Activated naive CD4-positive, alpha-beta T cell treated with anti-CD3 and anti-CD28 coated beads, Interleukin-2, amount 50 U/mL, for 72 hours (primary cell): ENCODE results near the gene COL11A2. TPM values are rescaled to one million over a fixed set of nuclear protein-coding genes. Genes with fewer than 3 reads are reported as not detected.

Experiments
- ATAC-seq, 2 donors: fragments of 150-1000 bp; cut with Tn5 transposase; 2 replicates each; pipeline ENCODE4 v1.10.0; 2021; ENCODE audit warnings: mild to moderate bottlenecking in 2 of 2, moderate library complexity in 2 of 2
- DNase-seq, 2 donors: peaks; one replicate each; pipeline ENCODE4 v3.0.0; 2021 to 2022; ENCODE audit warnings: low spot score in 2 of 2
- H3K27ac Mint-ChIP-seq, 2 donors: one replicate each; pipeline ENCODE4 v1.8.0; 2022; ENCODE audit warnings: mild to moderate bottlenecking in 2 of 2, mixed read lengths in 2 of 2
- H3K36me3 Mint-ChIP-seq, 2 donors: one replicate each; pipeline ENCODE4 v1.8.0; 2022; ENCODE audit warnings: mixed read lengths in 2 of 2
- H3K9me3 Mint-ChIP-seq, 2 donors: one replicate each; pipeline ENCODE4 v1.8.0; 2022; ENCODE audit warnings: mixed read lengths in 2 of 2
- total RNA-seq, 2 donors: library from RNA; stranded (reverse); gene quantifications; one replicate each; pipeline ENCODE4 v1.2.3, GENCODE V29; 2022

Gene COL11A2
- total RNA-seq, 2 donors from 2014 or later, result 1.8 to 4.6 TPM

- no peak for DNase-seq
- ATAC-seq, result no peak
- no peak overlapping the region for H3K27ac Mint-ChIP-seq
- H3K36me3 Mint-ChIP-seq, result no peaks in the 10 kb centered on the region
- H3K9me3 Mint-ChIP-seq, result no peaks in the 10 kb centered on the region
Measured at GRCh38 chr6:33170176-33171015, 21.9 kb downstream of the COL11A2 start.

GRCh38 chr6:33169291-33170175, 22.7 kb downstream of the COL11A2 start:
- H3K9me3 Mint-ChIP-seq, result no peaks in the 10 kb centered on the region
- H3K36me3 Mint-ChIP-seq, result no peaks in the 10 kb centered on the region
- DNase-seq, result no peak
- ATAC-seq, result no peak
- H3K27ac Mint-ChIP-seq, result peak overlapping the region in 1 of 2 donors; percentile 26

GRCh38 chr6:33168639-33169038, 23.6 kb downstream of the COL11A2 start:
- no peak for DNase-seq
- no peak for ATAC-seq
- H3K27ac Mint-ChIP-seq, result peak overlapping the region in 1 of 2 donors; percentile 58
- no peaks in the 10 kb centered on the region for H3K9me3 Mint-ChIP-seq
- H3K36me3 Mint-ChIP-seq, result no peaks in the 10 kb centered on the region

GRCh38 chr6:33168284-33168601, 24.0 kb downstream of the COL11A2 start:
- H3K9me3 Mint-ChIP-seq, result no peaks in the 10 kb centered on the region
- no peaks in the 10 kb centered on the region for H3K36me3 Mint-ChIP-seq
- peak in 1 of 2 donors; percentile 27 for ATAC-seq
- H3K27ac Mint-ChIP-seq, result peak overlapping the region in 1 of 2 donors; percentile 58
- DNase-seq, result no peak

GRCh38 chr6:33167374-33168283, 24.6 kb downstream of the COL11A2 start:
- ATAC-seq (no peak), DNase-seq (no peak)
- Mint-ChIP-seq H3K27ac (peak overlapping the region in 1 of 2 donors; percentile 58), H3K36me3 (no peaks in the 10 kb centered on the region), H3K9me3 (no peaks in the 10 kb centered on the region)

GRCh38 chr6:33166811-33167210, 25.5 kb downstream of the COL11A2 start:
- ATAC-seq (no peak), DNase-seq (peak in 1 of 2 donors; percentile 48)

GRCh38 chr6:33166363-33166762, 25.9 kb downstream of the COL11A2 start:
- DNase-seq (no peak), ATAC-seq (no peak)
- Mint-ChIP-seq H3K27ac (peak overlapping the region in 1 of 2 donors; percentile 66), H3K9me3 (no peaks in the 10 kb centered on the region), H3K36me3 (no peaks in the 10 kb centered on the region)

More at GRCh38 chr6:33166811-33167210, 25.5 kb downstream of the COL11A2 start:
- H3K9me3 Mint-ChIP-seq, result no peaks in the 10 kb centered on the region
- H3K27ac Mint-ChIP-seq, result peak overlapping the region in 1 of 2 donors; percentile 66
- no peaks in the 10 kb centered on the region for H3K36me3 Mint-ChIP-seq

- Mint-ChIP-seq H3K27ac (no peak overlapping the region), H3K36me3 (no peaks in the 10 kb centered on the region), H3K9me3 (no peaks in the 10 kb centered on the region)
- DNase-seq (peak in 1 of 2 donors; percentile 51), ATAC-seq (no peak)
Measured at GRCh38 chr6:33165581-33166258, 26.5 kb downstream of the COL11A2 start.

GRCh38 chr6:33164665-33165373, 27.4 kb downstream of the COL11A2 start:
- ATAC-seq (no peak), DNase-seq (peak in 1 of 2 donors; percentile 49)
- no peak overlapping the region for H3K27ac Mint-ChIP-seq
- H3K9me3 Mint-ChIP-seq, result no peaks in the 10 kb centered on the region
- H3K36me3 Mint-ChIP-seq, result no peaks in the 10 kb centered on the region

GRCh38 chr6:33164176-33164575, 28.1 kb downstream of the COL11A2 start:
- Mint-ChIP-seq H3K36me3 (no peaks in the 10 kb centered on the region), H3K27ac (no peak overlapping the region), H3K9me3 (no peaks in the 10 kb centered on the region)
- DNase-seq (no peak), ATAC-seq (no peak)

- Mint-ChIP-seq H3K36me3 (no peaks in the 10 kb centered on the region), H3K27ac (no peak overlapping the region), H3K9me3 (no peaks in the 10 kb centered on the region)
- ATAC-seq, result no peak
- DNase-seq, result no peak
Measured at GRCh38 chr6:33163540-33163939, 28.7 kb downstream of the COL11A2 start.

GRCh38 chr6:33161354-33162331, 30.6 kb downstream of the COL11A2 start:
- H3K9me3 Mint-ChIP-seq, result no peaks in the 10 kb centered on the region
- DNase-seq (peak; percentile 87 to 93), ATAC-seq (peak; percentile 93 to 94)
- H3K36me3 Mint-ChIP-seq, result no peaks in the 10 kb centered on the region
- H3K27ac Mint-ChIP-seq, result peak overlapping the region; percentile 67 to 84

GRCh38 chr6:33160728-33161344, 31.4 kb downstream of the COL11A2 start:
- no peak for DNase-seq
- Mint-ChIP-seq H3K36me3 (no peaks in the 10 kb centered on the region), H3K27ac (no peak overlapping the region), H3K9me3 (no peaks in the 10 kb centered on the region)
- ATAC-seq, result no peak

GRCh38 chr6:33160096-33160495, 32.2 kb downstream of the COL11A2 start:
- no peak overlapping the region for H3K27ac Mint-ChIP-seq
- DNase-seq (no peak), ATAC-seq (no peak)
- H3K36me3 Mint-ChIP-seq, result no peaks in the 10 kb centered on the region
- no peaks in the 10 kb centered on the region for H3K9me3 Mint-ChIP-seq
